Measurements from ENCODE around the gene COL23A1. TPM values are rescaled to one million over a fixed set of nuclear protein-coding genes. Genes with fewer than 3 reads are reported as not detected.

COL23A1 gene
- total and polyA plus RNA-seq, 2 experiments from 2014 or later: 4.8 to 8.2 TPM

GRCh38 chr5:178368274-178368673, 221.9 kb downstream of the COL23A1 start:
- Histone ChIP-seq H3K79me2 (replicated peaks; ENCODE audit: insufficient read depth) (no peaks in the 10 kb centered on the region), H3K27ac (ENCODE audit: low read depth) (no peak overlapping the region), H3K4me3 (no peak overlapping the region), H3K9me2 (ENCODE audit: insufficient read depth) (no peaks in the 10 kb centered on the region), H3K4me1 (ENCODE audit: insufficient read depth) (no peaks in the 10 kb centered on the region), H3K36me3 (ENCODE audit: insufficient read depth) (no peaks in the 10 kb centered on the region), H3K4me2 (no peak overlapping the region), H4K20me1 (replicated peaks; ENCODE audit: insufficient read depth) (no peaks in the 10 kb centered on the region), H2AFZ (no peak overlapping the region), H3F3A (replicated peaks; ENCODE audit: low read depth) (no peaks in the 10 kb centered on the region), H3K27me3 (ENCODE audit: insufficient read depth) (no peaks in the 10 kb centered on the region)
- DNase-seq (ENCODE audit: low spot score) (no peak), ATAC-seq (no peak)
- Mint-ChIP-seq H3K27me3 (ENCODE audit: insufficient read depth, low read depth, poor library complexity) (peaks cover 19% of the 10 kb centered on the region), H3K4me1 (peaks cover 13% of the 10 kb centered on the region), H3K27ac (no peak overlapping the region), H3K9me3 (peaks cover 19% of the 10 kb centered on the region), H3K36me3 (ENCODE audit: low read depth) (peaks cover 15% of the 10 kb centered on the region), H3K4me3 (no peak overlapping the region)
- TF ChIP-seq ETS1 (IDR thresholded peaks at IDR 0.05) (no peak), POLR2AphosphoS5 (IDR thresholded peaks at IDR 0.05; ENCODE audit: low read depth) (no peak), ZNF114 (CRISPR knock-in tag; IDR thresholded peaks at IDR 0.05) (no peak), EZH2phosphoT487 (IDR thresholded peaks at IDR 0.05; ENCODE audit: unreplicated experiment) (no peak), CTCF (conservative IDR thresholded peaks at IDR 0.05; ENCODE audit: low read depth in 2 of 2) (no peak), STAT1 (IDR thresholded peaks at IDR 0.05; ENCODE audit: unreplicated experiment) (no peak), CREB1 (CRISPR knock-in tag; IDR thresholded peaks at IDR 0.05; ENCODE audit: low read depth) (no peak), ZNF331 (CRISPR knock-in tag; IDR thresholded peaks at IDR 0.05; ENCODE audit: low read depth) (no peak), REST (IDR thresholded peaks at IDR 0.05; ENCODE audit: unreplicated experiment) (no peak), EZH2 (IDR thresholded peaks at IDR 0.05; ENCODE audit: low read depth, unreplicated experiment) (no peak), NANOG (IDR thresholded peaks at IDR 0.05; ENCODE audit: borderline replicate concordance) (no peak)

All from GM23338 (cell line).